GM18526 (cell line): ENCODE measurements around the gene ARRDC5.

ENCODE experiments used
- POLR2A ChIP-seq: IDR thresholded peaks from 3 replicates; pipeline ENCODE4 v1.6.1; 2011; ENCODE audit not compliant: insufficient read length; ENCODE audit errors: extremely low read depth

Gene ARRDC5

GRCh38 chr19:4910594-4911281 lies 8.0 kb upstream of the ARRDC5 start:
- TF ChIP-seq POLR2A, result no peak

- no peak for TF ChIP-seq POLR2A
Observed at GRCh38 chr19:4909897-4910593, 7.3 kb upstream of the ARRDC5 start.

- TF ChIP-seq POLR2A, result peak; percentile 70
Observed at GRCh38 chr19:4909156-4909896, 6.6 kb upstream of the ARRDC5 start, which contains the start of gene UHRF1. UHRF1 (plus strand) TSS chr19:4909501; CDS start chr19:4910886, 1,385 bp downstream.

- TF ChIP-seq POLR2A, result no peak
Observed at GRCh38 chr19:4908781-4909155, 6.1 kb upstream of the ARRDC5 start.

- TF ChIP-seq POLR2A, result no peak
Observed at GRCh38 chr19:4908360-4908759, 5.7 kb upstream of the ARRDC5 start.

- TF ChIP-seq POLR2A, result no peak
Observed at GRCh38 chr19:4906963-4907362, 4.3 kb upstream of the ARRDC5 start.

- no peak for TF ChIP-seq POLR2A
Observed at GRCh38 chr19:4904481-4904880, 1.8 kb upstream of the ARRDC5 start.

- no peak for TF ChIP-seq POLR2A
Observed at GRCh38 chr19:4897146-4897545, 5.5 kb downstream of the ARRDC5 start.

- no peak for TF ChIP-seq POLR2A
Observed at GRCh38 chr19:4896372-4896771, 6.3 kb downstream of the ARRDC5 start.

GRCh38 chr19:4891066-4891465 lies 11.6 kb downstream of the ARRDC5 start:
- TF ChIP-seq POLR2A, result no peak

- no peak for TF ChIP-seq POLR2A
Observed at GRCh38 chr19:4889034-4889815, 13.5 kb downstream of the ARRDC5 start.

- TF ChIP-seq POLR2A, result no peak
Observed at GRCh38 chr19:4879041-4879440, 23.7 kb downstream of the ARRDC5 start.

GRCh38 chr19:4878491-4878968 lies 24.2 kb downstream of the ARRDC5 start:
- TF ChIP-seq POLR2A, result no peak

- no peak for TF ChIP-seq POLR2A
Observed at GRCh38 chr19:4877753-4878490, 24.8 kb downstream of the ARRDC5 start.

- TF ChIP-seq POLR2A, result no peak
Observed at GRCh38 chr19:4873930-4874329, 28.8 kb downstream of the ARRDC5 start.

- TF ChIP-seq POLR2A, result no peak
Observed at GRCh38 chr19:4871711-4872110, 31.0 kb downstream of the ARRDC5 start.
